ENCODE data around the gene NCSTN. TPM values are rescaled to one million over a fixed set of nuclear protein-coding genes. Genes with fewer than 3 reads are reported as not detected.

Gene NCSTN
- total RNA-seq, 1 donor, result 165 TPM

DNA sequence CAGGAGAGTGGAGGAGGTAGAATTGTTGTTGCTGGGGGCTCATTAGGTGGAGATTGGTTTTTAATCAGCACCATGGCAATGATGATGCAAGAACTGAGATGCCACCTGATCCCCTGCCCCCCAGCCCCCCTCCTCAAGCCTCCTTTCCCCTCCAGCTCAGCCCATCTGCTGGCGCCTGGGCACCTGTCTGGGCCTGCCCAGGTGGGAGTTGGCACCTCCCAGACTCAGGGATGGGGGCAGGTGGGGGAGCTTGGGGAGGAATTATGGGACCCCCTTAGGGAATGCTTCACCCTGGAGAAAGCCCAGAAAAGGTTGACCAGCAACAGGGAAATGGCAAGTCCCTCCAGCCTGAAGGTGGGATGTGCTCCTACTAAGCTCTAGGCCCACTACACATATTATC is 22.1 kb downstream of the NCSTN start:
- no peak for DNase-seq (ENCODE audit: insufficient read length, low spot score, missing footprints)
- H3K9me3 ChIP-seq (ENCODE audit: low read depth, low read length), result no peaks in the 10 kb centered on the region
- H3K79me2 ChIP-seq (ENCODE audit: insufficient read depth, low read length), result no peaks in the 10 kb centered on the region
- TF ChIP-seq, protein P1, sequence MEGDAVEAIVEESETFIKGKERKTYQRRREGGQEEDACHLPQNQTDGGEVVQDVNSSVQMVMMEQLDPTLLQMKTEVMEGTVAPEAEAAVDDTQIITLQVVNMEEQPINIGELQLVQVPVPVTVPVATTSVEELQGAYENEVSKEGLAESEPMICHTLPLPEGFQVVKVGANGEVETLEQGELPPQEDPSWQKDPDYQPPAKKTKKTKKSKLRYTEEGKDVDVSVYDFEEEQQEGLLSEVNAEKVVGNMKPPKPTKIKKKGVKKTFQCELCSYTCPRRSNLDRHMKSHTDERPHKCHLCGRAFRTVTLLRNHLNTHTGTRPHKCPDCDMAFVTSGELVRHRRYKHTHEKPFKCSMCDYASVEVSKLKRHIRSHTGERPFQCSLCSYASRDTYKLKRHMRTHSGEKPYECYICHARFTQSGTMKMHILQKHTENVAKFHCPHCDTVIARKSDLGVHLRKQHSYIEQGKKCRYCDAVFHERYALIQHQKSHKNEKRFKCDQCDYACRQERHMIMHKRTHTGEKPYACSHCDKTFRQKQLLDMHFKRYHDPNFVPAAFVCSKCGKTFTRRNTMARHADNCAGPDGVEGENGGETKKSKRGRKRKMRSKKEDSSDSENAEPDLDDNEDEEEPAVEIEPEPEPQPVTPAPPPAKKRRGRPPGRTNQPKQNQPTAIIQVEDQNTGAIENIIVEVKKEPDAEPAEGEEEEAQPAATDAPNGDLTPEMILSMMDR (IDR thresholded peaks at IDR 0.05; ENCODE audit: extremely low read depth, low read depth, low read length), result no peak
- no peak overlapping the region for H3K4me3 ChIP-seq (ENCODE audit: insufficient read depth, low read length)
- no peaks in the 10 kb centered on the region for H3K4me1 ChIP-seq (ENCODE audit: insufficient read depth, low read length)
- H3K27ac ChIP-seq (ENCODE audit: low read depth, low read length), result no peak overlapping the region
- H3K36me3 ChIP-seq (ENCODE audit: insufficient read depth, low read length), result peaks cover 3% of the 10 kb centered on the region
- H3K27me3 ChIP-seq (ENCODE audit: insufficient read depth, low read length), result no peaks in the 10 kb centered on the region
- no peaks in the 10 kb centered on the region for H4K20me1 ChIP-seq (ENCODE audit: insufficient read depth, low read length)
- no peak overlapping the region for H2AFZ ChIP-seq (ENCODE audit: low read length)
- H3K4me2 ChIP-seq (ENCODE audit: insufficient read depth, low read length), result no peak overlapping the region

DNA sequence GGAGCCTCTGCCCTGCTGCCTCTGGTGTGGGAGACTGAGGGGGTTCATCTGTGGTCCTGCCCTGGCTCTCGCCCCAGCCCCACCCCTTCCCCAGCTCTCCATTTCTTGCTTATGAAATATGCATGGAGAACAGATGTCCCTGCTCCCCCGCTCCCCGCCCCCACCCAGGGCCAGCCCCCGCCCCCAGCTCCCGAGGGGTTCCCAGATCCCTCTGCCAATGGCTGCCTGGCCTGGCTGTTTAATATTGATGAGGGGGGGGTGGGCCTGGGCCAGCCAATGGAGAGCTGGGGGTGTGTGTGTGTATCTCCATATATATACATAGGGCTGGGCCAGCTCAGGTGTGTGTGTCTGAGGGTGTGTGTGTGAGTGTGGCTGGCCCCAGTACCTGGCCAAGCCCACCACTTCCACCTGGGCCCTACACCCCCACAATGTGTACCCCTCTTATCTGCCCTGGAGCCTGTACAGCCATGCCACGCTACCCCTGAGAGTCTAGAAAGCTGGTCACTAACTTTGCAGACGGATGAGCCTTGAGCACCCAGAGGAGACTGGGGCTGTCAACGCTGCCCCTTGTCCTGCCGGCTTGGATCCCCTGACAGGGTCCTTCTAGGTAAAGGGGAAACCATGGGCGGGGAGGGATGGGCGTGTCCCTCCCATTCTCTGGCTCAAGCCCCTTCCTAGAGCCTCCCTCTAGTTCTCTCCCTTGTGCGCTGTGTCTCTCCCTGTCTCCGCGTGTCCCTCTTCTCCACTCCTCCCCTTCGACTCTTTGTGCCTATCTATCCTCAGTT is 23.7 kb downstream of the NCSTN start, which contains the start of gene NHLH1:
NHLH1 (plus strand) TSS at position 341 of the 785 bp plus-strand sequence. CDS start 3,661 bp downstream, outside the sequence.
- no peak within 1 kb of the TSS for H2AFZ ChIP-seq (ENCODE audit: low read length)
- H3K27me3 ChIP-seq (ENCODE audit: insufficient read depth, low read length), result no peaks in the 10 kb centered on the region
- H3K4me3 ChIP-seq (ENCODE audit: insufficient read depth, low read length), result no peak within 1 kb of the TSS
- H3K79me2 ChIP-seq (ENCODE audit: insufficient read depth, low read length), result no peaks in the 10 kb centered on the region
- H3K4me1 ChIP-seq (ENCODE audit: insufficient read depth, low read length), result no peaks in the 10 kb centered on the region
- H3K9me3 ChIP-seq (ENCODE audit: low read depth, low read length), result no peaks in the 10 kb centered on the region
- no peaks in the 10 kb centered on the region for H3K36me3 ChIP-seq (ENCODE audit: insufficient read depth, low read length)
- no peak within 1 kb of the TSS for H3K27ac ChIP-seq (ENCODE audit: low read depth, low read length)
- no peak within 1 kb of the TSS for H3K4me2 ChIP-seq (ENCODE audit: insufficient read depth, low read length)
- no peak for DNase-seq (ENCODE audit: insufficient read length, low spot score, missing footprints)
- TF ChIP-seq, protein P1 (IDR thresholded peaks at IDR 0.05; ENCODE audit: extremely low read depth, low read depth, low read length), result no peak
- no peaks in the 10 kb centered on the region for H4K20me1 ChIP-seq (ENCODE audit: insufficient read depth, low read length)

DNA sequence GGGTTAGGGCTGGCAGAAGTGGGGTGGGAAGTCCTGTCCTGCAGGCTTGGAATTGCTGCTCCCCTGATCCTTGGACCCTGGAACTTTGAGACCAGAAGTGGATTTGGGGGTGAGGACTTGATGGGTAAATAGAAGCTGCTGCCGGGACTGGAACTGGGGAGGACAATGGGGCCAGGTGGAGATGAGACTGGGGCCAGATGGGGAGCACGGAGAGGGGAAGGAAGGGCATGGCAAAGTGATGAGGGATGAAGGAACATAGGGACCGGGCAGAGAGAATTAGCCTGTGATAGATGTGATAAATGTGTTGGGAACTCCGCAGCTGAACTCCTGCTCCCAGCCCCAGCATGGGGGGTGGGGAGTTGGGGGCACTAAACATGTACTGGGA is 24.3 kb downstream of the NCSTN start:
- no peak overlapping the region for H3K4me2 ChIP-seq (ENCODE audit: insufficient read depth, low read length)
- TF ChIP-seq, protein P1 (IDR thresholded peaks at IDR 0.05; ENCODE audit: extremely low read depth, low read depth, low read length), result no peak
- no peaks in the 10 kb centered on the region for H3K79me2 ChIP-seq (ENCODE audit: insufficient read depth, low read length)
- no peaks in the 10 kb centered on the region for H3K9me3 ChIP-seq (ENCODE audit: low read depth, low read length)
- H3K4me3 ChIP-seq (ENCODE audit: insufficient read depth, low read length), result no peak overlapping the region
- no peak overlapping the region for H2AFZ ChIP-seq (ENCODE audit: low read length)
- no peaks in the 10 kb centered on the region for H4K20me1 ChIP-seq (ENCODE audit: insufficient read depth, low read length)
- DNase-seq (ENCODE audit: insufficient read length, low spot score, missing footprints), result no peak
- no peaks in the 10 kb centered on the region for H3K27me3 ChIP-seq (ENCODE audit: insufficient read depth, low read length)
- no peaks in the 10 kb centered on the region for H3K4me1 ChIP-seq (ENCODE audit: insufficient read depth, low read length)
- no peaks in the 10 kb centered on the region for H3K36me3 ChIP-seq (ENCODE audit: insufficient read depth, low read length)
- H3K27ac ChIP-seq (ENCODE audit: low read depth, low read length), result no peak overlapping the region
